HUES6 (cell line): Measurements from ENCODE around the gene APMAP.

Source experiments
- H3K27ac ChIP-seq: 2 replicates; pipeline ENCODE4 v1.7.0; 2013; ENCODE audit warnings: low read depth, mild to moderate bottlenecking, low read length, inconsistent platforms
- H3K27me3 ChIP-seq: 2 replicates; pipeline ENCODE4 v1.6.1; 2013; ENCODE audit warnings: low read length; ENCODE audit not compliant: control insufficient read depth, insufficient read depth
- H3K36me3 ChIP-seq: 2 replicates; pipeline ENCODE4 v1.6.1; 2013; ENCODE audit warnings: low read length; ENCODE audit not compliant: control insufficient read depth, insufficient read depth
- H3K4me1 ChIP-seq: 2 replicates; pipeline ENCODE4 v1.6.1; 2013; ENCODE audit warnings: low read length; ENCODE audit not compliant: control insufficient read depth, insufficient read depth
- H3K4me3 ChIP-seq: 2 replicates; pipeline ENCODE4 v1.5.1; 2013; ENCODE audit warnings: low read depth, low read length
- H3K9ac ChIP-seq: one replicate; pipeline ENCODE4 v1.6.1; 2013; ENCODE audit warnings: mild to moderate bottlenecking, low read length
- H3K9me3 ChIP-seq: 2 replicates; pipeline ENCODE4 v1.6.1; 2013; ENCODE audit warnings: low read depth, low read length; ENCODE audit not compliant: control insufficient read depth, insufficient read depth

APMAP gene

DNA sequence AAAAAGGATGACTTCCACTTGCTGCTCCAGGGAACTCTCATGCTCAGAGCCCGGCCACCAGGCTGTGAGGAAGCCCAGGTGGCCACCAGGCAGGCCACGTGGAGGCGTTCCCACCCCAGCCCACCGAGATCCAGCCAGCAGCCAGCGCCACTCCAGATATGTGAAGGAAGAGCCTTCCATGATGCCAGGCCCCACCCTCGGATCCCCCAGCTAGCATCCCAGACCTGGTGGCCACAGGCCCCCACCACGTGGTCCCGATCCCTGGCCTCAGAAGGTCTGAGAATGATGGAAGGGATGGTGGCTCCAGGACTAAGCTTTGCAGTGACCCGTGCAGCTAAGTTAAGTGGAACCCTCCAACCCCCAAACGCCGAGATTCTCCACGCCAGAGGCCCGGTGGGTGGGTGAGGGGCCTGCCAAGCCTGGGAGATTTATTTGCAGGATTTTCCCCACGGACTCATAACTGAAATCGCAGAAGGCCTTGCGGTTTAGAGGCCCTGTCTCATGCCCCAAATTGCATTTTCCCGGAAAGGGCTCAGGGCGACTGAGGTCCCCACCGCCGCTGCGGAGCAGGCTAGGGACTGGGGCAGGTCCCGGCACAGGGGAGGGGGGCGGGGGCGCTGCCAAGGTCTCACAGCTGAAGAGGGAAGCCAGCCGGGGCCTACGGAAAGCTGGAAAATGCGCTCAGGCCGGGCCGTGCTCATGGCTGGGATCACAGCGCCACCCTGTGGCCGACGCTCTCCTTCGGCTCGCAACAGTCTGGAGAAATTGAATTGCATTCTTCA lies 74.6 kb downstream of the APMAP start:
- Histone ChIP-seq H3K4me3 (no peak overlapping the region), H3K9ac (no peak overlapping the region), H3K27ac (no peak overlapping the region), H3K9me3 (peaks cover 6% of the 10 kb centered on the region; the same call in 1 of the 2 replicates), H3K27me3 (peaks cover 36% of the 10 kb centered on the region; the same call in 1 of the 2 replicates), H3K4me1 (no peaks in the 10 kb centered on the region), H3K36me3 (no peaks in the 10 kb centered on the region)

- Histone ChIP-seq H3K27ac (no peak overlapping the region), H3K4me1 (peaks cover under 1% of the 10 kb centered on the region; the same call in 1 of the 2 replicates), H3K36me3 (no peaks in the 10 kb centered on the region)
These were observed 75.5 kb downstream of the APMAP start for GRCh38 chr20:24917056-24917455.

DNA sequence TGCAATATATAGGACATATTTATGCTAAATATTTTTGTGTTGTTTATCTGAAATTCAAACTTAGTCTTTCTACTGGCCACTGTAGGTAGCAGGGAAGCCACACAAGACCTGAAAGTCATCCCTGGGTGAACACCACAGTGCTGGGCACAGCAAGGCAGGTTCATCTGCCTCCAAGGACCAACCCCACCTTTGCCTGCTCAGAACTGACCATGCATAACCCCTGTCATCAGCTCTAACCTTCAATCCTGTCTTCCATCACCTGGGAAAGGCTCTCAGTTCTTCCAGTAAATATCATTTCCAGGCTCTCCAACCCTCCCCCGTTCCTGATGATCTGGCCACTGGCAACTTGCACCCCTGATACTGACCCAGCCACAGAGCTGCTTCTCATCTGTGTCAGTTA lies 76.1 kb downstream of the APMAP start:
- no peak overlapping the region for H3K27ac ChIP-seq
- H3K36me3 ChIP-seq, result no peaks in the 10 kb centered on the region
- H3K4me3 ChIP-seq, result no peak overlapping the region
- no peak overlapping the region for H3K9ac ChIP-seq
- H3K27me3 ChIP-seq, result peaks cover 48% of the 10 kb centered on the region
- H3K4me1 ChIP-seq, result peaks cover 7% of the 10 kb centered on the region; the same call in 1 of the 2 replicates
- H3K9me3 ChIP-seq, result peaks cover 2% of the 10 kb centered on the region; the same call in 1 of the 2 replicates

More at GRCh38 chr20:24917056-24917455, 75.5 kb downstream of the APMAP start:
- Histone ChIP-seq H3K9me3 (peaks cover 6% of the 10 kb centered on the region; the same call in 1 of the 2 replicates), H3K9ac (no peak overlapping the region), H3K27me3 (peaks cover 45% of the 10 kb centered on the region), H3K4me3 (no peak overlapping the region)

DNA sequence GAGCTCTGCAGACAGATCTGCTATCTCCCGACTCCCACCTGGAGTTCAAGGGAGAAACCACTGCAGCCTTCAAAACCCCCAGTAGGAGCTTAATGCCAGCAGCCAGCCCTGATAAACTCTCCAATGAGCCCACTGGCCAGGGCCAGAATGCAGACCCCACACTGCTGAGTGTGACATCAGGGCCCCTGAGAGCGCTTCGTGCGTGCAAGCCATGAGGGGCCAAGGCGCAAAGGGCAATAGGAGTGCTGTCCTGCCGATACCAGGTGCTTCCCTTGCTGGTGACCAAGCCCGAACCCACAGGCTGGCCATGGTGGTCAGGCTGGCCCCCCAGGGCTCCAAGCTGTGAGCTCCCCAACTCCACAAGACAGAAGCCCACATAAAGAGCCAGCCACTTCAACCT lies 76.7 kb downstream of the APMAP start:
- Histone ChIP-seq H3K27ac (no peak overlapping the region), H3K9ac (no peak overlapping the region), H3K27me3 (peaks cover 53% of the 10 kb centered on the region), H3K9me3 (no peaks in the 10 kb centered on the region), H3K36me3 (no peaks in the 10 kb centered on the region), H3K4me1 (peaks cover 10% of the 10 kb centered on the region; the same call in 1 of the 2 replicates), H3K4me3 (no peak overlapping the region)

- Histone ChIP-seq H3K4me3 (no peak overlapping the region), H3K9me3 (no peaks in the 10 kb centered on the region), H3K4me1 (peaks cover 10% of the 10 kb centered on the region; the same call in 1 of the 2 replicates), H3K27ac (no peak overlapping the region), H3K27me3 (peaks cover 57% of the 10 kb centered on the region), H3K36me3 (no peaks in the 10 kb centered on the region), H3K9ac (no peak overlapping the region)
These were observed 77.1 kb downstream of the APMAP start for GRCh38 chr20:24915440-24915839.

DNA sequence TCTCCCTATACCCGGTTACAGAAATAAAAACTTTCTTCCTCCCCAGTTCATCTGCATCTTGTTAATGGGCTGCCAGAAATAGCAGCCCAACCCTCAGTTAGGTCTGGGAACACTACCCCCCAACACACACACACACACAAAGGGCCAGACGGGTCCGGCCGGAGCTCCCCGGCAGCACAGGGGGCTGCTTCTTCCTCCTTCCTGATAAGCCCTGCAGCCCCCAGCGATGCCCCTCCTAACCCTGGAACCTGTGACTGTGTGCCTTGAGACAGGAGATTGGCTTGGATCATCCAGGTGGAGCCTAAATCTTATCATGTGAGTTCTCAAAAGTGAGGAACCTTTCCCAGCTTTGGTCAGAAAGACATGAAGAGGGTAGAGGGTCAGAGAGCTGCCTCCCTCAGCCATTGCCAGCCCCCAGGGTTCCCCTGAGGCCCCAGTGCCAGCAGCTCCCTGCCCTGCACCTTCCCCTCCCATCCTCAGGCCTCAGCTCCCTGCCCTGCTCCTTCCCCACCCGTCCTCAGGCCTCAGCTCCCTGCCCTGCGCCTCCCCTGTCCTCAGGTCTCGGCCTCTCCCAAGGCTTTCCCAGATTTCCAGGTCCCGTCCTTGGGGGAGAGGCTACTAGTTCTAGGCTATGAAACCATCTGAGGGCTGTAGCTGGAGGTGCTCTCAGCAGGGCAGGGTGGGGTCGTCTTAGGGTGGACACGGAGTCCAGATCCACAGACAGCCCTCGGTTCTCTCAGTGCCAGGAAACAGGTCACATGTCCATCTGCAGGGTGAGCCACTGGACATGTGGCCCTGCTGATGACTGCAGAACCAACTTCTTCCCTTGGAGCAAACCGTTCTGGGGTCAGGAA lies 77.9 kb downstream of the APMAP start:
- no peak overlapping the region for H3K9ac ChIP-seq
- no peaks in the 10 kb centered on the region for H3K36me3 ChIP-seq
- no peak overlapping the region for H3K4me3 ChIP-seq
- H3K4me1 ChIP-seq, result peaks cover 10% of the 10 kb centered on the region; the same call in 1 of the 2 replicates
- no peaks in the 10 kb centered on the region for H3K9me3 ChIP-seq
- peaks cover 66% of the 10 kb centered on the region for H3K27me3 ChIP-seq
- no peak overlapping the region for H3K27ac ChIP-seq

GRCh38 chr20:24913076-24913628 lies 79.4 kb downstream of the APMAP start:
- Histone ChIP-seq H3K4me1 (peaks cover 10% of the 10 kb centered on the region; the same call in 1 of the 2 replicates), H3K27ac (no peak overlapping the region), H3K36me3 (no peaks in the 10 kb centered on the region), H3K9ac (no peak overlapping the region), H3K9me3 (peaks cover 11% of the 10 kb centered on the region; the same call in 1 of the 2 replicates), H3K4me3 (no peak overlapping the region), H3K27me3 (peaks cover 73% of the 10 kb centered on the region)
